HEK293T (cell line): ENCODE measurements around the gene SLX4.

ENCODE experiments used
- CTCF ChIA-PET: fragments of 350-600 bp; formaldehyde crosslinking; extraction: SDS; loops from one replicate; lab custom pipeline; 2021; ENCODE audit warnings: antibody characterized with exemption, inconsistent platforms; lab: Yijun Ruan, JAX
- POLR2A ChIA-PET: fragments of 350-600 bp; formaldehyde crosslinking; extraction: SDS; loops from one replicate; lab custom pipeline; 2020; ENCODE audit warnings: antibody characterized with exemption, inconsistent platforms; lab: Yijun Ruan, JAX
- DNase-seq: peaks from one replicate; pipeline ENCODE4 v3.0.0; 2012; ENCODE audit warnings: mixed read lengths; ENCODE audit errors: extremely low spot score
- ARNT ChIP-seq: fragments of 450-650 bp; IDR thresholded peaks from 2 replicates; pipeline ENCODE4 v1.6.1; 2017; ENCODE audit warnings: mild to moderate bottlenecking
- BHLHE40 ChIP-seq: fragments of 450-650 bp; IDR thresholded peaks from 2 replicates; pipeline ENCODE4 v1.6.1; 2016; ENCODE audit warnings: mild to moderate bottlenecking, moderate library complexity, borderline replicate concordance
- CTBP1 ChIP-seq: fragments of 450-650 bp; IDR thresholded peaks from 2 replicates; pipeline ENCODE4 v1.6.1; 2016; ENCODE audit warnings: borderline replicate concordance
- ELF4 ChIP-seq: fragments of 450-650 bp; IDR thresholded peaks from 2 replicates; pipeline ENCODE4 v1.6.1; 2017; ENCODE audit warnings: antibody characterized with exemption
- FOXA1 ChIP-seq: fragments of 450-650 bp; IDR thresholded peaks from 2 replicates; pipeline ENCODE4 v1.6.1; 2016; ENCODE audit warnings: mild to moderate bottlenecking
- FOXK2 ChIP-seq: fragments of 450-650 bp; IDR thresholded peaks from 2 replicates; pipeline ENCODE4 v1.6.1; 2016; ENCODE audit warnings: mild to moderate bottlenecking
- FOXM1 ChIP-seq: fragments of 450-650 bp; IDR thresholded peaks from 2 replicates; pipeline ENCODE4 v1.6.1; 2017; ENCODE audit warnings: mild to moderate bottlenecking, borderline replicate concordance
- HDGF ChIP-seq: fragments of 450-650 bp; IDR thresholded peaks from 2 replicates; pipeline ENCODE4 v1.6.1; 2017; ENCODE audit warnings: antibody characterized with exemption, borderline replicate concordance
- L3MBTL2 ChIP-seq: fragments of 450-650 bp; conservative IDR thresholded peaks from 2 replicates; pipeline ENCODE4 v1.6.1; 2016; ENCODE audit warnings: mild to moderate bottlenecking
- LEF1 ChIP-seq: fragments of 450-650 bp; IDR thresholded peaks from 2 replicates; pipeline ENCODE4 v1.6.1; 2017; ENCODE audit warnings: mild to moderate bottlenecking, borderline replicate concordance
- NFRKB ChIP-seq: fragments of 450-650 bp; IDR thresholded peaks from 2 replicates; pipeline ENCODE4 v1.6.1; 2016; ENCODE audit warnings: mild to moderate bottlenecking, moderate library complexity
- PKNOX1 ChIP-seq: fragments of 450-650 bp; IDR thresholded peaks from 2 replicates; pipeline ENCODE4 v1.6.1; 2016
- SP1 ChIP-seq: fragments of 450-650 bp; IDR thresholded peaks from 2 replicates; pipeline ENCODE4 v1.6.1; 2017
- SUZ12 ChIP-seq: fragments of 450-650 bp; IDR thresholded peaks from 2 replicates; pipeline ENCODE4 v1.6.1; 2016; ENCODE audit warnings: mild to moderate bottlenecking
- TARDBP ChIP-seq: fragments of 450-650 bp; IDR thresholded peaks from 2 replicates; pipeline ENCODE4 v1.6.1; 2016
- ZNF384 ChIP-seq: fragments of 450-650 bp; IDR thresholded peaks from 2 replicates; pipeline ENCODE4 v1.6.1; 2016

The SLX4 gene

DNA sequence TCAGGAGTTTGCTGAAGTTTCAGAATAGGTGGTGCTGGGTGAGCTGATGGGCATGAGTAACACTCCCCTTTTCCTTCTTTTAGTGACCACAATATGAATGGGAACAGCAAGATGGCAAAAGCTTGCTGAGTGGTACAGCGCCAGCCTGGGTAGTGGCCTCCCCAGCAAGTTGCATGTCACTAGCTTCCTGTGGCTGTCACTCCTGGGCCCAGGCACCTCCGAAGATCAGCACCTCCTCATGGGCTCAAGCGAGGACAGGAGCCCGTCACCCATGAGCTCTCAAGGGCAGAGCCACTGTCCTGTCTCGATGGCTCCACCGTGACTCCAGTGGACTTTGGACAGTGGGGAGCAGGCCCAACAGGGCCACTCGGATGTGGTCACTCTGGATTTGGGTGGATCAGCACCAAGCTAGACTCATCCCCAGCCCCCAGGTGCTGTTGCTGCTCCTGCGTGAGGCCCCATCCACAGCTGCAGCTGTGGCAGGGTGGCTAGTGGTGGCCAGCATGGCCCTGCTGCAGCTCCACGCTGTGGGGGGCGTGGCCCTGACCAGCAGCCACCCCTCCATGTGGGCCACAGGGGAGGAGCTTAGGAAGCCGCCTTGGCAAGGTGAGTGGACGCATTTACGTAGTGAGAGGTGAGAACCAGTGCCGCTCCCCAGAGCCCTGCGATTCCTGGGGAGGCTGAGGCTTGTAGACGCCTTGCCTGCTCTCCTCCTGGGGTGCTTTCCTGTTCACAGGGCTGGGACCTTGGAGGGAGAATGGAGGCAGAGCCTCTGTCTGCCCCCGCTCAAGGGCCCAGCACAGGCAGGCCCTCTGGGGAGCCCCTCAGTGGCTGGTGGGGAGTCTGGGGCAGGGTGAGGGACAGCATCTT is 29.5 kb upstream of the SLX4 start:
- no peak for TF ChIP-seq ARNT
- ChIA-PET CTCF (no interaction called here), POLR2A (no interaction called here)
- no peak for DNase-seq

- no peak for TF ChIP-seq NFRKB
- no peak for TF ChIP-seq FOXK2
- no peak for TF ChIP-seq BHLHE40
- no peak for TF ChIP-seq LEF1
- TF ChIP-seq ZNF384, result no peak
- no peak for TF ChIP-seq FOXM1
- TF ChIP-seq HDGF, result no peak
- ChIA-PET POLR2A (no interaction called here), CTCF (interaction anchor here (0.7 kb wide), 1 partner anchor 20 kb away, joined by 3 read pairs; no protein-coding TSS in a partner anchor)
- DNase-seq, result no peak
Observed at GRCh38 chr16:3640207-3640606, 28.8 kb upstream of the SLX4 start.

DNA sequence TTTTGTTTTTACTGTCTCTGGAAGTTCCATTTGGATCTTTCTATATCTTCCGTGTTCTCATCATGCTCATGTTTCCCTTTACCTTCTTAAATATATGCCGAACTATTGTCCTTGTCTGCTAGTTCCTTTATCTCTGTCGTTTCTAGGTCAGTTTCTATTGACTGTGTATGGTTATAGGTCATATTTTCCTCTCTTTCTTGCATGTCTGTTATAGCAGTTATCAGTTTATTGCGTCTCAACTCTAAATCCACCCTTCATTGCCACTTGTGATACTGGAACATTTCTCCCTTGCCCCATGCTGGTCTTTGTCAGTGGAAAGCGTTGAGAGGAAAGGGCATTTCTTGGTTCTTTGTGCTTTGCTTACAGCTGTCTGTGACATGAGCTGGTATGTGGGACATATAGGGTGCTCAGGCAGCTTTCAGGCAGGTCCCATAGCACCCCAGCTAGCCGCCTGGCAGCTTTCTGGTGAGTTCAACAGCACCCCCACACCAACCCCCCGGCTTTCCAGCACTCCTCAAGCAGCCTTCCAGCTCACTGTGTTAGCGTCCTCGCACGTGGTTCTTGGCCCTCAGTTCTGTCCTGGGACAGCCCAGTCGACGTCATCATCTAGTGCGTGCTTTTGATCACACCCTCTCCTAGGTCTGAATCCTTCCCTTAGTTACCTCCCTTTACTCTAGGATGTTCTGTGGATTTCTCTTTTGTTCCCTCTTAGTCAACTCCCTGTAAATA is 27.7 kb upstream of the SLX4 start:
- ChIA-PET CTCF (no interaction called here), POLR2A (no interaction called here)

DNA sequence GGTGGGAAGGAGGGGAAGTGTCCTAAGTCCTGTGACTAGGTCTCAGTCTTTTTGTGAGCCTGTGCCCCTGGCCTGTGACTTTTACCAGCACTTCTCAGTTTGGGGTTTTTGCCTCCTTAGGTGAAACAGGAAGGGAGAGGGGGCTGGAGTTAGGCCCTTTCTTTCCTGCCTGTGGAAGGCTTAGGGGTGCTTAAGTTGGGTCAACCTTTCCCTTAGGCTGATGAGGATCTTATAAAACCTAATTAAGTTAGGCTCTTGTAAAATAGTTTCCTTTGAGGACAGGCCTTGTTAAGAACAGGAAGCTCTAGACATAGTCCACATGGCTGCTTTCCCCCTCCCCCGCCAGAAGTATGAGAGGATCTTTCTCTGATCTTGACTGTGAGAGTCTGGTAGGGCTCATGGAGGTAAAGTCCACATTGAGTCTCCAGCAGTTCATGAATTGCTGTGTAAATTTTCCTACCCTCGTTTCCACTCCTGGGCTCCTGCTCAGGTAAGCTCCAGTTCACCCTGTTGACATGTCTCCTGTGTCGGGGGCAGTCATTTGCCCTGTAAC is 26.0 kb upstream of the SLX4 start:
- TF ChIP-seq PKNOX1 (no peak), FOXK2 (no peak), ELF4 (no peak), ARNT (no peak), BHLHE40 (no peak), FOXM1 (no peak), LEF1 (no peak), SP1 (no peak), TARDBP (no peak), CTBP1 (no peak), L3MBTL2 (no peak), SUZ12 (no peak), ZNF384 (no peak), NFRKB (no peak), FOXA1 (no peak)
- POLR2A ChIA-PET, result no interaction called here
- no peak for DNase-seq
- CTCF ChIA-PET, result interaction anchor here (0.6 to 1.4 kb wide), 2 partner anchors 16 to 38 kb away, joined by 3 to 4 read pairs; no protein-coding TSS in a partner anchor

More for the DNA sequence above, 27.7 kb upstream of the SLX4 start:
- TF ChIP-seq FOXK2, result no peak
- no peak for TF ChIP-seq HDGF
- TF ChIP-seq SUZ12, result no peak
- TF ChIP-seq FOXA1, result no peak
- no peak for TF ChIP-seq ARNT
- no peak for TF ChIP-seq BHLHE40
- no peak for DNase-seq

GRCh38 chr16:3625911-3626732 is 14.7 kb upstream of the SLX4 start:
- TF ChIP-seq TARDBP, result no peak
- no peak for TF ChIP-seq ELF4
- no peak for TF ChIP-seq BHLHE40
- no peak for TF ChIP-seq HDGF
- TF ChIP-seq LEF1, result no peak
- no peak for TF ChIP-seq PKNOX1
- no peak for TF ChIP-seq NFRKB
- TF ChIP-seq CTBP1, result no peak
- TF ChIP-seq FOXM1, result no peak
- no peak for TF ChIP-seq ARNT
- TF ChIP-seq SUZ12, result no peak
- no peak for TF ChIP-seq L3MBTL2
- no peak for TF ChIP-seq SP1
- TF ChIP-seq FOXA1, result no peak
- no peak for TF ChIP-seq FOXK2
- no peak for TF ChIP-seq ZNF384
- ChIA-PET CTCF (interaction anchor here (0.6 kb wide), 2 partner anchors 10 to 159 kb away, joined by 3 read pairs; no protein-coding TSS in a partner anchor), POLR2A (no interaction called here)
- DNase-seq, result no peak

- ChIA-PET CTCF (no interaction called here), POLR2A (no interaction called here)
- TF ChIP-seq CTBP1 (no peak), FOXK2 (no peak), PKNOX1 (no peak), HDGF (no peak), ZNF384 (no peak), TARDBP (no peak), ARNT (no peak), SUZ12 (no peak), LEF1 (no peak), NFRKB (no peak), L3MBTL2 (no peak), FOXM1 (no peak), ELF4 (no peak), FOXA1 (no peak), SP1 (no peak), BHLHE40 (no peak)
- no peak for DNase-seq
Observed at GRCh38 chr16:3625331-3625730, 13.9 kb upstream of the SLX4 start.
